OCI-LY3 (cell line): ENCODE results near the gene LMCD1.

Experiments used
- H2AFZ ChIP-seq: fragments of 200-600, 300-600 bp; shearing (Covaris generic); 2 replicates; pipeline ENCODE4 v1.6.0; 2014; ENCODE audit warnings: antibody characterized with exemption, low read depth, low read length
- H3K27ac ChIP-seq: fragments of 200-600, 300-600 bp; sonication (generic); 2 replicates; pipeline ENCODE4 v1.5.1; 2014; ENCODE audit warnings: mild to moderate bottlenecking, low read length, moderate library complexity, mixed read lengths
- H3K27me3 ChIP-seq: fragments of 200-600, 300-600 bp; sonication (generic); 2 replicates; pipeline ENCODE4 v1.6.1; 2014; ENCODE audit warnings: low read depth, low read length, mixed read lengths
- H3K36me3 ChIP-seq: fragments of 200-600, 300-600 bp; sonication (generic); replicated peaks from 2 replicates; pipeline ENCODE3; 2014; ENCODE audit warnings: low read depth, low read length, mixed read lengths
- H3K4me1 ChIP-seq: fragments of 300-600, 200-600 bp; sonication (generic); 2 replicates; pipeline ENCODE4 v1.6.1; 2014; ENCODE audit warnings: low read length, mixed read lengths
- H3K4me2 ChIP-seq: fragments of 200-600, 300-600 bp; sonication (generic); 2 replicates; pipeline ENCODE4 v1.6.1; 2014; ENCODE audit warnings: low read length, mixed read lengths
- H3K4me3 ChIP-seq: fragments of 300-600, 200-600 bp; sonication (generic); 2 replicates; pipeline ENCODE4 v1.5.1; 2014; ENCODE audit warnings: antibody characterized with exemption, mild to moderate bottlenecking, low read length, moderate library complexity
- H3K79me2 ChIP-seq: fragments of 300-600, 200-600 bp; shearing (Covaris generic); 2 replicates; pipeline ENCODE4 v1.6.1; 2014; ENCODE audit warnings: mild to moderate bottlenecking, low read length, mixed read lengths
- H3K9ac ChIP-seq: fragments of 300-600, 200-600 bp; shearing (Covaris generic); 2 replicates; pipeline ENCODE4 v1.6.0; 2014; ENCODE audit warnings: mild to moderate bottlenecking, low read length, moderate library complexity
- H3K9me3 ChIP-seq: fragments of 200-600, 300-600 bp; shearing (Covaris generic); 2 replicates; pipeline ENCODE4 v1.6.1; 2014; ENCODE audit warnings: low read length, mixed read lengths; ENCODE audit not compliant: insufficient read depth
- H4K20me1 ChIP-seq: fragments of 200-600, 300-600 bp; sonication (generic); 2 replicates; pipeline ENCODE4 v1.6.1; 2016; ENCODE audit warnings: low read length, mixed read lengths; ENCODE audit not compliant: insufficient read depth
- CTCF ChIP-seq: fragments of 200-600, 300-600 bp; sonication (generic); IDR thresholded peaks from 2 replicates; pipeline ENCODE4 v1.5.1; 2014; ENCODE audit warnings: antibody characterized with exemption, low read length, low read depth
- EZH2phosphoT487 ChIP-seq: fragments of 200-600 bp; shearing (Covaris generic); IDR thresholded peaks from 2 replicates; pipeline ENCODE4 v1.6.1; 2018; ENCODE audit warnings: antibody characterized with exemption, mixed run types, low read depth

LMCD1 gene

GRCh38 chr3:8532251-8532871, 30.7 kb downstream of the LMCD1 start:
- H3K9ac ChIP-seq: no peak overlapping the region
- H4K20me1 ChIP-seq: no peaks in the 10 kb centered on the region
- no peaks in the 10 kb centered on the region for H3K9me3 ChIP-seq
- TF ChIP-seq EZH2phosphoT487 (no peak), CTCF (no peak)
- no peaks in the 10 kb centered on the region for H3K79me2 ChIP-seq
- H2AFZ ChIP-seq: no peak overlapping the region
- peaks cover 15% of the 10 kb centered on the region for H3K4me1 ChIP-seq
- H3K27ac ChIP-seq: no peak overlapping the region
- H3K4me2 ChIP-seq: no peak overlapping the region
- no peaks in the 10 kb centered on the region for H3K36me3 ChIP-seq
- H3K4me3 ChIP-seq: no peak overlapping the region
- peaks cover 20% of the 10 kb centered on the region; the same call in 1 of the 2 replicates for H3K27me3 ChIP-seq

GRCh38 chr3:8536096-8537056, 34.8 kb downstream of the LMCD1 start:
- Histone ChIP-seq H3K9me3 (no peaks in the 10 kb centered on the region), H3K79me2 (no peaks in the 10 kb centered on the region), H4K20me1 (no peaks in the 10 kb centered on the region), H3K4me3 (no peak overlapping the region), H3K9ac (no peak overlapping the region), H3K27me3 (peaks cover 20% of the 10 kb centered on the region; the same call in 1 of the 2 replicates), H3K4me1 (no peaks in the 10 kb centered on the region), H3K36me3 (no peaks in the 10 kb centered on the region), H3K4me2 (no peak overlapping the region), H2AFZ (no peak overlapping the region), H3K27ac (no peak overlapping the region)
- TF ChIP-seq CTCF: no peak
- no peak for TF ChIP-seq EZH2phosphoT487

DNA sequence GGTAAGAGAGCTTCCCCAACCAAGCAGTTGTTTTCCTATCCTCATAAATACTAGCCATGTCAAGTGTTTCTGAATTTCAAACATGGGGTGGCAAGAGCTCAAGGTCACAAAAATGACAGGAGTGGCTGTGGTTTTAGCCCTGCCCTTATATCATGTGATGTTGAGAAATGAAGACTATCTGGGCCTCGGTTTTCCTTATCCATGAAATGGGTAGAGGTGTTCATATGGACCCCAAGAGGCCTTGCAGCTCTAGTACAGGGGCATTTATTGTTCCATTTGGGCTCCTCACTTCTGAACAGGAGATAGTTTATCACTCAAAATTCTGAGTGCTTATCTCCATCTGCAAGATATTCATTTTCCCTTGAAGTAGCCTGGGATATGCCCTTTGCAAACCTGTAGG, 35.8 kb downstream of the LMCD1 start:
- H2AFZ ChIP-seq: no peak overlapping the region
- H3K9ac ChIP-seq: no peak overlapping the region
- TF ChIP-seq EZH2phosphoT487 (no peak), CTCF (no peak)
- no peak overlapping the region for H3K4me3 ChIP-seq
- peaks cover 15% of the 10 kb centered on the region; the same call in 1 of the 2 replicates for H3K27me3 ChIP-seq
- no peak overlapping the region for H3K4me2 ChIP-seq
- H3K9me3 ChIP-seq: no peaks in the 10 kb centered on the region
- H4K20me1 ChIP-seq: no peaks in the 10 kb centered on the region
- no peak overlapping the region for H3K27ac ChIP-seq
- no peaks in the 10 kb centered on the region for H3K4me1 ChIP-seq
- H3K79me2 ChIP-seq: no peaks in the 10 kb centered on the region
- no peaks in the 10 kb centered on the region for H3K36me3 ChIP-seq

DNA sequence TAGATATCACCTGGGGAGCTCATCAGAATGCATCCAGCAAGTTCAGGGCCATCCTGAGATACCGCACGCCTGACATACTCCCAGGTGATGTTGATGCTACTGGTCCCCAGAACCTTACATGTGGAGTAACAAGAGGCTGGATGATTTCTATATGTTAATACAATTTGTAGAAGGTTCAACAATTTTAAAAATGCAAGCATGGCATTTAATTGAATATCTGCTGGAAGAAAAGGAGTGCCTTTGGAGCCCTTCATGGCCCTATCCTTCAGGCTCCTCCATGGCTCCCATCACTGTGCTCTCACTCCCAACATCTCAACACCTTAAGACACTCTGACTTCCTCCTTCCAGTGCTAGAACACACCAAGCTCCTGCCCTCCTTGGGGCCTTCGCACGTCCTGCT, 36.6 kb downstream of the LMCD1 start:
- H3K27me3 ChIP-seq: peaks cover 10% of the 10 kb centered on the region; the same call in 1 of the 2 replicates
- no peak overlapping the region for H2AFZ ChIP-seq
- H3K4me2 ChIP-seq: no peak overlapping the region
- H3K9ac ChIP-seq: no peak overlapping the region
- no peak overlapping the region for H3K4me3 ChIP-seq
- H3K36me3 ChIP-seq: no peaks in the 10 kb centered on the region
- no peaks in the 10 kb centered on the region for H4K20me1 ChIP-seq
- no peaks in the 10 kb centered on the region for H3K9me3 ChIP-seq
- TF ChIP-seq EZH2phosphoT487: no peak
- no peak for TF ChIP-seq CTCF
- no peak overlapping the region for H3K27ac ChIP-seq
- H3K4me1 ChIP-seq: no peaks in the 10 kb centered on the region
- no peaks in the 10 kb centered on the region for H3K79me2 ChIP-seq
